ENCODE measurements around the gene N4BP2.

DNA sequence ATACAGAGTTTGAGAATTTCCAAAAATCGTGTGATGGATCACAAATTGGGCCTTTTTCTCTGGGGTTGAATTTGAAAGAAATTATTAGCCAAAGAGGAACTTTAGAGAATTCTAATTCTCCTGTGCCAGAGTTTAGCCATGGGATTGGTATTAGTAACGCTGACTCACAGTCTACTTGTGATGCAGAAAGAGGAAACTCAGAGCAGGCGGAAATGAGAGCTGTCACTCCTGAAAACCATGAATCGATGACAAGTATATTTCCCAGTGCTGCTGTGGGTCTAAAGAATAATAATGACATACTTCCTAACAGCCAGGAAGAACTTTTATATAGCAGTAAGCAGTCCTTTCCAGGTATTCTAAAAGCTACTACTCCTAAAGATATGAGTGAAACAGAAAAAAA lies 64.9 kb downstream of the N4BP2 start:
- TF ChIP-seq, protein P1, sequence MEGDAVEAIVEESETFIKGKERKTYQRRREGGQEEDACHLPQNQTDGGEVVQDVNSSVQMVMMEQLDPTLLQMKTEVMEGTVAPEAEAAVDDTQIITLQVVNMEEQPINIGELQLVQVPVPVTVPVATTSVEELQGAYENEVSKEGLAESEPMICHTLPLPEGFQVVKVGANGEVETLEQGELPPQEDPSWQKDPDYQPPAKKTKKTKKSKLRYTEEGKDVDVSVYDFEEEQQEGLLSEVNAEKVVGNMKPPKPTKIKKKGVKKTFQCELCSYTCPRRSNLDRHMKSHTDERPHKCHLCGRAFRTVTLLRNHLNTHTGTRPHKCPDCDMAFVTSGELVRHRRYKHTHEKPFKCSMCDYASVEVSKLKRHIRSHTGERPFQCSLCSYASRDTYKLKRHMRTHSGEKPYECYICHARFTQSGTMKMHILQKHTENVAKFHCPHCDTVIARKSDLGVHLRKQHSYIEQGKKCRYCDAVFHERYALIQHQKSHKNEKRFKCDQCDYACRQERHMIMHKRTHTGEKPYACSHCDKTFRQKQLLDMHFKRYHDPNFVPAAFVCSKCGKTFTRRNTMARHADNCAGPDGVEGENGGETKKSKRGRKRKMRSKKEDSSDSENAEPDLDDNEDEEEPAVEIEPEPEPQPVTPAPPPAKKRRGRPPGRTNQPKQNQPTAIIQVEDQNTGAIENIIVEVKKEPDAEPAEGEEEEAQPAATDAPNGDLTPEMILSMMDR (IDR thresholded peaks at IDR 0.05 in 8 of 11, conservative IDR thresholded peaks at IDR 0.05 in 3 of 11), result no peak
- TF ChIP-seq POLR2AphosphoS5 (IDR thresholded peaks at IDR 0.05), result no peak
- no peak for TF ChIP-seq POLR2A (IDR thresholded peaks at IDR 0.05)
